OCI-LY7 (cell line): ENCODE measurements around the gene CHMP1B.

ENCODE experiments used
- CTCF ChIP-seq: fragments of 200-600 bp; sonication (generic); conservative IDR thresholded peaks from 2 replicates; pipeline ENCODE4 v1.5.1; 2014; ENCODE audit warnings: mild to moderate bottlenecking, antibody characterized with exemption, low read length, moderate library complexity, mixed read lengths
- EZH2phosphoT487 ChIP-seq: fragments of 200-600 bp; sonication (generic); IDR thresholded peaks from 2 replicates; pipeline ENCODE4 v1.6.1; 2018; ENCODE audit warnings: low read depth, borderline replicate concordance, mild to moderate bottlenecking, mixed run types, antibody characterized with exemption, low read length, moderate library complexity, mixed read lengths

- no peak for TF ChIP-seq CTCF
- no peak for TF ChIP-seq EZH2phosphoT487
These were observed 11.7 kb upstream of the CHMP1B start for GRCh38 chr18:11839556-11839955.
